HFFc6 (cell line): ENCODE data around the gene TBX15. TPM values are rescaled to one million over a fixed set of nuclear protein-coding genes. Genes with fewer than 3 reads are reported as not detected.

Experiments
- DNase-seq: peaks from one replicate; pipeline ENCODE4 v3.0.0-alpha.2; 2018
- H3K27ac Mint-ChIP-seq: 2 replicates; pipeline ENCODE4 v1.8.0; 2020; ENCODE audit warnings: mild to moderate bottlenecking, mixed read lengths
- H3K27me3 Mint-ChIP-seq: 2 replicates; pipeline ENCODE4 v1.8.0; 2021; ENCODE audit warnings: mild to moderate bottlenecking, moderate library complexity, mixed read lengths; ENCODE audit not compliant: insufficient read depth
- H3K36me3 Mint-ChIP-seq: 2 replicates; pipeline ENCODE4 v1.8.0; 2021; ENCODE audit warnings: low read depth, mixed read lengths
- H3K4me1 Mint-ChIP-seq: 2 replicates; pipeline ENCODE4 v1.8.0; 2020; ENCODE audit warnings: low read depth, mixed read lengths
- H3K4me3 Mint-ChIP-seq: 2 replicates; pipeline ENCODE4 v1.8.0; 2020; ENCODE audit warnings: mild to moderate bottlenecking, moderate library complexity, mixed read lengths
- H3K9me3 Mint-ChIP-seq: 2 replicates; pipeline ENCODE4 v1.8.0; 2020; ENCODE audit warnings: mild to moderate bottlenecking, mixed read lengths
- total RNA-seq, 6 experiments: library from RNA; stranded (reverse); fragmentation: NEBNext Ultra II Directional; extraction: Animal tissue kit (Norgen Biotek cat#: 25700); gene quantifications; 2 replicates in 1 of 6; 3 replicates in 5 of 6; pipeline ENCODE4 v1.2.3, GENCODE V29; 2021
- TF ChIP-seq, protein P1 (sequence below): fragments of 200-600 bp; sonication (generic); IDR thresholded peaks from 2 replicates; pipeline ENCODE4 v1.5.0; 2021; ENCODE audit warnings: antibody characterized with exemption, mild to moderate bottlenecking

TBX15 gene
- total RNA-seq, 6 experiments from 2014 or later, result 5.3 to 12.2 (median 10.0) TPM

DNA sequence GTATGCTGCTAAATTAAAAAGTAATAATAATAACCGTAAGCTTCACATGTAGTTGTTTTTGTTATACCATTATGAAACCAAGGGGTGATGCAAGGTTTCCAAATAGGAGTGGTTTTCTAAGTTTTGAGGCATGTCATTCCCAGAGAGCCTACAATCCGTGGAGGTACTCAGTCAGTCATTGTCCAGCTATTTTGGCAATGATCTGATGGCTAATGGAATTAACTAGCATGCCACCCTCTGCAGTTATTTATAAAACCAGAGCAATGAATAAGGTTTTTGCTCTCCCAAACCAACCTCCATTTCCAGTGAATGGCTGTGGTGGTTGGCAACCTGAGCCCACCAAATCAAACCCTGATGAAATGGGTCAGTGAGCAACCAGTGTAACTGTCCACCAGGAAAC is 106.4 kb downstream of the TBX15 start:
- no peak for DNase-seq
- Mint-ChIP-seq H3K27ac (no peak overlapping the region), H3K4me1 (no peaks in the 10 kb centered on the region), H3K36me3 (peaks cover 6% of the 10 kb centered on the region; the same call in 1 of the 2 replicates), H3K27me3 (peaks cover 2% of the 10 kb centered on the region; the same call in 1 of the 2 replicates), H3K9me3 (no peaks in the 10 kb centered on the region), H3K4me3 (no peak overlapping the region)
- TF ChIP-seq, protein P1, sequence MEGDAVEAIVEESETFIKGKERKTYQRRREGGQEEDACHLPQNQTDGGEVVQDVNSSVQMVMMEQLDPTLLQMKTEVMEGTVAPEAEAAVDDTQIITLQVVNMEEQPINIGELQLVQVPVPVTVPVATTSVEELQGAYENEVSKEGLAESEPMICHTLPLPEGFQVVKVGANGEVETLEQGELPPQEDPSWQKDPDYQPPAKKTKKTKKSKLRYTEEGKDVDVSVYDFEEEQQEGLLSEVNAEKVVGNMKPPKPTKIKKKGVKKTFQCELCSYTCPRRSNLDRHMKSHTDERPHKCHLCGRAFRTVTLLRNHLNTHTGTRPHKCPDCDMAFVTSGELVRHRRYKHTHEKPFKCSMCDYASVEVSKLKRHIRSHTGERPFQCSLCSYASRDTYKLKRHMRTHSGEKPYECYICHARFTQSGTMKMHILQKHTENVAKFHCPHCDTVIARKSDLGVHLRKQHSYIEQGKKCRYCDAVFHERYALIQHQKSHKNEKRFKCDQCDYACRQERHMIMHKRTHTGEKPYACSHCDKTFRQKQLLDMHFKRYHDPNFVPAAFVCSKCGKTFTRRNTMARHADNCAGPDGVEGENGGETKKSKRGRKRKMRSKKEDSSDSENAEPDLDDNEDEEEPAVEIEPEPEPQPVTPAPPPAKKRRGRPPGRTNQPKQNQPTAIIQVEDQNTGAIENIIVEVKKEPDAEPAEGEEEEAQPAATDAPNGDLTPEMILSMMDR, result no peak

DNA sequence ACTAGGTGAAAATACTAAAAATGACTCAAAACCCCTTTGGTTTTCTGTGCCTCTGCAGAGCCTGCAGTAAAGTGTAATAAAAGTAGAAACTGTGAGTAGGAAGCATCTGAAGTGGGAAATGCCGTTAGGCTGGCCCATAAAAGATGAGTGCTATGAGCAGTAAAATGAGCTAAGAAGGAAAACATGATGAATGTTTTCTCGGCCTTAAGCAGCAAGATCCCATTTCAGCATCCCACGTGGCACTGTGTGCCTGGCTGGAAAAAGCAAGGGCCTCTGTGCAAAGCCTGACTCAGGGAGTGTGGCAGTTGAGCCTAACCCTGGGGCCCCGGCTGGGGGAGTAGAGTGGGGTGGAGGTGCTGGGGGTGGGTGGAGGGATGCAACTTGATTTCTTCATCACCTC is 109.5 kb downstream of the TBX15 start:
- Mint-ChIP-seq H3K4me1 (no peaks in the 10 kb centered on the region), H3K36me3 (no peaks in the 10 kb centered on the region), H3K27me3 (peaks cover 5% of the 10 kb centered on the region; the same call in 1 of the 2 replicates), H3K9me3 (no peaks in the 10 kb centered on the region), H3K27ac (no peak overlapping the region), H3K4me3 (no peak overlapping the region)
- no peak for DNase-seq
- TF ChIP-seq, protein P1, result no peak

DNA sequence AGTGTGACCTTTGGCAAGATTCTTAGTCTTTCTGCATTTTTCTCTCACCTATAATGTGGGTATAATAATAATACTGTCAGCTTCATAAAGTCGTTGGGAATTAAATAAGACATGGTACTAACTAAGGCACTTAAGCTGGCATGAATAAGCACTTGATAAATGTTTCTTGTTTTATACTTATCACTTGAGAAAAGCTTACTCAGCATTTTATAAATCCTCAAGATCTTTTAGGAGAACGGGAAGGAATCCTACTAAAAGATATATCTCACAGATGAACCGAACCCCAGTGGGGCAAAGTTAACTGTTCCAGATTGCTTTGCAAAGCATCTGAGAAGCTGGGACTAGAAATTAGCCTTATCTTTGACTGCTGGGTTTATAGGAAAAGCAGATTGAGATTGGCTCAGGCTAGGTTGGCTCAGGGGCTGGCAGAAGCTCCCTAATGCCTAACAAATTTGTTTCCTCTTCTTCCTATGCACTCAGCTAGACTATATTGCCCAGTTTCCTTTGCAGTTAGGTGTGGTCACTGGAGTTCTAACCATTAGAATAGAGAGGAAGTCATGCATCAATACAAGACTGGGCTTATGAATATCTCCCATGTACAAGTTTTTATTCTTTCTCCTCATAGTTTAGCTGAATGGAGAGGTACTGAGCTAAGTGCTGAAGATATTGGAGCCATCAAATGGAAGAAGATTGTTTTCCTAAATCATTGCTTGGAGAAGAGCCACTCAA is 110.3 kb downstream of the TBX15 start:
- Mint-ChIP-seq H3K9me3 (no peaks in the 10 kb centered on the region), H3K36me3 (no peaks in the 10 kb centered on the region), H3K4me3 (no peak overlapping the region), H3K27me3 (peaks cover 2% of the 10 kb centered on the region; the same call in 1 of the 2 replicates), H3K27ac (no peak overlapping the region), H3K4me1 (no peaks in the 10 kb centered on the region)
- DNase-seq, result no peak
- TF ChIP-seq, protein P1, result no peak

DNA sequence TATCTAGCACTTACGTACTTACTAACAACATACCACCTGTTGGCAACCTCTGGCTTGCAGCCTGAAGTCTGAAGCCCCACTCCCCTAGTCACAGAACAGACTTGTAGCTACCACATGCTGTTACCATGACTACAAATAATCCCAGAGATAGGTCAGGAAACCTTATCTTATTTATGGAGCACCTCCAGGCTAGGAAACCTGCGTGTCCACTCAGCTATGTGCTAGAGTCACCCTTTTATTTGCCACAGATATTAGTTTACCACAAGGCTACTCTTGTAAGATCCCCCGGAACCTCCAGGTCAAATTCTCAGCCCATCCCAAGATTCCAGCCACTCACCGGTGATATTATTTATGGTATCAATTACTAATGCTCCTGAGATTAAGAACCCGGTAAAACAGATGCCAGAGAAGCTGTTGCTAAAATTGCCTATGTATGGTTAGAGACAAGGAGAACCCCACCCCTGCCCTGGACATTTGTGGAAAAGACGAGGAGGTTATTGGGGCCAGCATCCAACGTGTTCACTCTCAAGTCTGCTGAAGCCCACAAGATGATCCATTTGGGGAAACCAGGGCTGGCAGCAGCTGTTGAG is 116.5 kb downstream of the TBX15 start:
- Mint-ChIP-seq H3K27ac (no peak overlapping the region), H3K27me3 (peaks cover 4% of the 10 kb centered on the region; the same call in 1 of the 2 replicates), H3K9me3 (no peaks in the 10 kb centered on the region), H3K4me1 (no peaks in the 10 kb centered on the region), H3K4me3 (no peak overlapping the region), H3K36me3 (no peaks in the 10 kb centered on the region)
- no peak for DNase-seq
- TF ChIP-seq, protein P1, result no peak

DNA sequence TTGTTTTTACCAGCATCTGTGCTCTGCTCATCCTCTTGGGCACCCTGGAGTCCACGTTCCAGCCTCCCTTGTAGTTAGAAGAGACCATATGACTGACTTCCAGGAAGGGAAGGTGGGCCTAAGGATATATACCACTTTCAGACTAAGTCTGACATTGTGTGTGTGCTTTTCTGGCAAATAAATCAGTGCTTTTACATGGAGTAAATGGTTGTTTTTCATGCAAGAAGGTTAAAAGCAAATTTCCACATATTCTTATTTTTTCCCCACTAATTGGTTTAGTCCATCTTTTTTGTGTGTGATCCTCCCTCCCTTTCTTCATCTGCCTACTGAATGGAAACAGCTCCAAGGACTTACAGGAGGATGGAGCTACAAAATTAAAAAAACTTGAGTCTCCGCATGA is 119.8 kb downstream of the TBX15 start:
- Mint-ChIP-seq H3K9me3 (no peaks in the 10 kb centered on the region), H3K4me1 (no peaks in the 10 kb centered on the region), H3K27ac (no peak overlapping the region), H3K36me3 (no peaks in the 10 kb centered on the region), H3K27me3 (peaks cover 7% of the 10 kb centered on the region), H3K4me3 (no peak overlapping the region)
- no peak for DNase-seq
- TF ChIP-seq, protein P1, result no peak
